NCI-H69 (cell line): ENCODE results near the gene KRTAP1-5.

Experiments
- DNase-seq: peaks from one replicate; lab custom pipeline; 2025; lab: John Stamatoyannopoulos, UW

KRTAP1-5 gene

GRCh38 chr17:41048441-41048840 is 21.4 kb upstream of the KRTAP1-5 start:
- no peak for DNase-seq

GRCh38 chr17:41046735-41047465 is 19.9 kb upstream of the KRTAP1-5 start, which contains the start of gene KRTAP2-1:
TSS of gene KRTAP2-1 (minus strand) at chr17:41047316. CDS start at chr17:41047267, 49 bp downstream.
- DNase-seq = peak; percentile 30

- no peak for DNase-seq
These were observed 15.9 kb upstream of the KRTAP1-5 start for GRCh38 chr17:41042953-41043352.

GRCh38 chr17:41040783-41041571 is 14.0 kb upstream of the KRTAP1-5 start, which contains the start of gene KRTAP1-1:
TSS of gene KRTAP1-1 (minus strand) at chr17:41041450. CDS start at chr17:41041397, 53 bp downstream.
- peak; percentile 83 for DNase-seq

GRCh38 chr17:41037853-41038350 is 10.9 kb upstream of the KRTAP1-5 start:
- DNase-seq = no peak

- DNase-seq = peak; percentile 86
These were observed 7.4 kb upstream of the KRTAP1-5 start, which contains the start of gene KRTAP1-3 for GRCh38 chr17:41034346-41034935. TSS of gene KRTAP1-3 (minus strand) at chr17:41034874. CDS start at chr17:41034821, 53 bp downstream.

- DNase-seq = peak; percentile 53
These were observed 2.7 kb upstream of the KRTAP1-5 start, which contains the start of gene KRTAP1-4 for GRCh38 chr17:41029633-41030245. TSS of gene KRTAP1-4 (minus strand) at chr17:41030195. CDS start at chr17:41030078, 117 bp downstream.

GRCh38 chr17:41024697-41025096 is 2.3 kb downstream of the KRTAP1-5 start:
- no peak for DNase-seq

GRCh38 chr17:41020336-41020735 is 6.7 kb downstream of the KRTAP1-5 start:
- DNase-seq = peak; percentile 38

- no peak for DNase-seq
These were observed 7.6 kb downstream of the KRTAP1-5 start for GRCh38 chr17:41019415-41019814.

- no peak for DNase-seq
These were observed 8.5 kb downstream of the KRTAP1-5 start for GRCh38 chr17:41018541-41018940.

- DNase-seq = no peak
These were observed 10.3 kb downstream of the KRTAP1-5 start for GRCh38 chr17:41016578-41017215.

GRCh38 chr17:41015454-41015853 is 11.6 kb downstream of the KRTAP1-5 start:
- no peak for DNase-seq

- peak; percentile 35 for DNase-seq
These were observed 13.4 kb downstream of the KRTAP1-5 start for GRCh38 chr17:41013606-41014005.

- no peak for DNase-seq
These were observed 13.8 kb downstream of the KRTAP1-5 start for GRCh38 chr17:41013181-41013580.

- no peak for DNase-seq
These were observed 14.5 kb downstream of the KRTAP1-5 start for GRCh38 chr17:41012326-41013120.

GRCh38 chr17:41010441-41010840 is 16.6 kb downstream of the KRTAP1-5 start:
- no peak for DNase-seq

GRCh38 chr17:41009936-41010335 is 17.1 kb downstream of the KRTAP1-5 start:
- DNase-seq = no peak

GRCh38 chr17:41009301-41009760 is 17.7 kb downstream of the KRTAP1-5 start:
- peak; percentile 54 for DNase-seq

GRCh38 chr17:41008811-41009210 is 18.2 kb downstream of the KRTAP1-5 start, which contains the start of gene KRTAP3-1:
TSS of gene KRTAP3-1 (minus strand) at chr17:41009128. CDS start at chr17:41009074, 54 bp downstream.
- DNase-seq = peak; percentile 51
